HG03439 (cell line): ENCODE data around the gene TBC1D26.
A peak's percentile ranks its signal among the peaks of the same experiment; 100 is the strongest.
"Not testable (repeated sequence)": the region's sequence is repeated elsewhere in the genome, so short reads cannot be mapped to it uniquely, and the experiment has no call there.

ENCODE experiments used
- ATAC-seq: cut with Tn5 transposase; IDR thresholded peaks from one replicate; pipeline ENCODE4 v1.9.1; 2021; ENCODE audit warnings: mild to moderate bottlenecking, moderate library complexity; ENCODE audit not compliant: unreplicated experiment

TBC1D26 gene

GRCh38 chr17:15731900-15732299 lies at the start of gene TBC1D26:
TSS of gene TBC1D26 (plus strand) at chr17:15732283. CDS start at chr17:15735349, 3,066 bp downstream.
- not testable (repeated sequence) for ATAC-seq

GRCh38 chr17:15683135-15683534 lies 48.9 kb upstream of the TBC1D26 start:
- not testable (repeated sequence) for ATAC-seq

- peak; percentile 81 for ATAC-seq
Measured at GRCh38 chr17:15683824-15684478, 48.1 kb upstream of the TBC1D26 start, which contains the start of gene TRIM16. TSS of gene TRIM16 (minus strand) at chr17:15684311. CDS start at chr17:15651609, 32,702 bp downstream.

GRCh38 chr17:15687494-15687893 lies 44.6 kb upstream of the TBC1D26 start:
- not testable (repeated sequence) for ATAC-seq

GRCh38 chr17:15698967-15699366 lies 33.1 kb upstream of the TBC1D26 start:
- ATAC-seq: not testable (repeated sequence)

GRCh38 chr17:15699413-15699924 lies 32.6 kb upstream of the TBC1D26 start, which contains the start of gene ZNF286A:
TSS of gene ZNF286A (plus strand) at chr17:15699752. CDS start at chr17:15700330, 578 bp downstream.
- peak; percentile 98 for ATAC-seq

DNA sequence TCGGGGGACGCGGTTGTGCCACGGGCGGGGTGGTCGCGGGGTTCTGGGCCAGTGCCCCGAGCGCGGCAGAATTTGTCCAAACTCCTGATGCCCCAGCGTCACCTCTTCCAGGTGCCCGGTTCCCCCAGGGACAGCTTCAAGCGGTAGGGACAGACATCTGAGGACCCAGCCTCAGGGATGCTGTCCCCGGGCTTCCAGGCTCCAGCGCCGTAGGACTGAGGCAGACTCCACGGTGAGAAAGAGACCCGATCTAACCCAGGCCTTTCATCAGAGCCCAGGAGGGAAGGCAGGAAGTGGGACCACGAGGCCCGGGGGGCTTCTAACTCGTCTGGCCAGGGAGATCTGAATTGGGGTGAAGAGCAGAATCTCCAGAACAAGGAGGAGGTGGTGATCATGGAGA lies 32.1 kb upstream of the TBC1D26 start:
- ATAC-seq: not testable (repeated sequence)

- ATAC-seq: not testable (repeated sequence)
Measured at GRCh38 chr17:15704239-15704638, 27.8 kb upstream of the TBC1D26 start.

DNA sequence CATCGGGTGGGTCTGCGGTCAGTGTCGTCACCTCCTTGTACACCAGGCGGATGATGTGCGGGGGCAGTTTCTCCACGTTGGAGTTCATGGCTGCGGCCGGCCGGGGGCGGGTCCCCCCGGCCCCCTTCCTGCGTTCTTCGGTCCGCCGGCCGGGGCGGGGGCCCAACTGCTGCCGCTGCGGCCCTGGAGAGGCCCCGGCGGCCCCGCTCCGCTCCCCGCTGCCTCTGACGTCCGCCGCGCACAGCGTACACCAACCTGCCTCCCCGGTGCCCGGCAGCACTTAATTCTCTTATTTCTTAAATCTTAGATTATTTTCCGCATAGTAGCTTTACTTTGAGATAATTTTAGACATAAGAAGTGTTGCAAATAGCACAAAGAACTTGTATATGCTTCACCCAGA lies 27.3 kb upstream of the TBC1D26 start:
- not testable (repeated sequence) for ATAC-seq

DNA sequence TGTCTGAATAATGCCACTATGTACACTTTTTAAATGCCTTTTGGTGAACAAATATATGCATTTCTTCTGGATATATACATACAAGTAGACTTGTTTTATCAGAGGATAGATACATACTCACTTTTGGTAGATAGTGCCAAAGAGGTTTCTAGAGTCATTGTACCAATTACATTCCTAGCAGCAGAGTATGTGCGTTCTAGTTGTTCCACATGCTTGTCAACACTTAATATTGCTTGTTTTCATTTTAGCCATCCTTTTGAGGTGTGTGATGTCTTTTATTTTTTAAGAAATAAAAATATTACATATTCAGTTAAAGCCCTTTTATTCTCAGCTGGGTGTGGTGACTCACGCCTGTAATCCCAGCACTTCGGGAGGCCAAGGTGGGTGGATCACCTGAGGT lies 23.2 kb upstream of the TBC1D26 start:
- not testable (repeated sequence) for ATAC-seq

- ATAC-seq: not testable (repeated sequence)
Measured at GRCh38 chr17:15716601-15717563, 15.2 kb upstream of the TBC1D26 start.

DNA sequence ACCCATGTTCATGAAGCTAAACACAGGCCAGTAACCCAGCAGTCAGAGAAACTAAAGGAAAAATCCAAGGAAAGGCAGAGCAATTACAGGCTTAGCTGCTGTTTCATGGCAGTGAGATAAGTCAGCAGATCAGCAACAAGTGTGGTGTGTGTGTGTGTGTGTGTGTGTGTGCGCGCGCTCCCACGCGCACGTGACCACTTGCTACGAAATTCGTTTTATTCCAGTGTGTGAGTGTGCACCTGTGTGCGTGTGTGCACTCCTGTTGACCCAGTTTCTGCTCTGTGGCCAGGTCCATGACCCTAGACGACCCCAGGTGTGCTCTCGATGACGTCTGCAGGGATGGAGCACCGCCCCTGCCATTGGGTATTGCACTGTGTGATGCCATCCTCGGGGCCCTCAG lies 1.5 kb upstream of the TBC1D26 start:
- ATAC-seq: not testable (repeated sequence)

- ATAC-seq: not testable (repeated sequence)
Measured at GRCh38 chr17:15733174-15733789, 1.2 kb downstream of the TBC1D26 start.

- ATAC-seq: not testable (repeated sequence)
Measured at GRCh38 chr17:15736578-15736977, 4.5 kb downstream of the TBC1D26 start.

DNA sequence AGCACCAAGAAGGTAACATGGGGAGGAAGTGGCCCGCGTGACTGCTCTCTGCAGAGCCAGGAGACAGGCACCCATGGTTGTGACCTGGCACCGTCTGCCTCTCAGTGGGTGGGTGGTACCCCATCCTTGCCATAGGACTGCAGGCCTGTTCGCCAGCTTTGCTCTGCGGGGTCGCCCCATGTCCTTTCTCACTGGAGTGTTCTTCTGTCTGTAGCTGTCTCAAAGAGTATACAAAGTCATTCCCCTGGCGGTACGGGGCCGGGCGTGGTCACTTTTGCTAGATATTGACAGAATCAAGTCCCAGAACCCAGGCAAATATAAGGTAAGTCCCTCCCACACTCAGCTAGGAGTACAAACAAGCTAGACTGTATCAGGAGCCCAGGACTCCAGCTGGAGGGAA lies 6.0 kb downstream of the TBC1D26 start:
- ATAC-seq: no peak

GRCh38 chr17:15739259-15739658 lies 7.2 kb downstream of the TBC1D26 start:
- ATAC-seq: not testable (repeated sequence)

DNA sequence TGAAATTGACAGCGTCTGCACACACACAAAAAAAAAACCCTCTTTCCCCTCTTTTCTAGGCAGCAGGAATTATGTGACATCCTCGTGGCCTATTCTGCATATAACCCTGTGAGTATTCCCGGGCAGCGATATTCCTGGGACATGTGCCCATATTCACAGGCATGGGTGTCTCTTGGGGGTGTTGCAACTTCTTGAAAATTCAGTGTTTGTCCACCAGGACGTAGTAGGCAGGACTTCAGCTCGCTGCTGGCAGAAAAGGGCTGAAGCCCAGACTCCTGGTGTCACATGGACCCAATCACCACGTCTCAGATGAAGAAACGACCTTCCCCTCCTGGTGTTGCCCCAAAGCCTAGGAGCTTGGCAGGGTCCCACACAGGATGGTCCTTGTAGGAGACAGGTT lies 8.0 kb downstream of the TBC1D26 start:
- ATAC-seq: not testable (repeated sequence)

DNA sequence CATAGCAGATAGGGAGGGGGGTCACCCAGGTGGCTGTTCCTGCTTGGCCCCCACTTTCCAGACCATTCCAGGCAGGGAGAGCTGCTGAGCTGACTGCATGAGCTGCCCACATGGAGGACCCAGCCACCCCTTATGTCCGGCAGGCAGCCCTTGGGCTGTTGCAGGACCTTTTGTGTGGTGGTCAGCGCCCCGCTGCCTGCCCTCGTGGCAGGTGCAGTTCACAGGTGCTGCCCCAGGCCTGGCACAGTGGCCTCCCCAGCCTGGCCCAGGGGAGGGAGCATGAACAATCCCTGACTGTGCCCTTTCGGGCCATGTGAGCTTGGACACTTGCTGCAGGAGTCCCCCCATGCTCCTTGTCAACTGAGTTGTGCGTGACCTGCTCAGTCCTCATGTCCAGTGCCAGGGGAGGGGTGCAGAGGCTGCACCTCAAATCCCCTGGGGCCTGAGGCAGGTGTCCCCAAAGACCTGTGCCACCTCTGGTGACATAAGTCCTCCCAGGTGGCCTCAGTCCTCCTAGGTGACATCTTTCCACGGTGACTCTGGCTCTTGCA lies 8.6 kb downstream of the TBC1D26 start:
- ATAC-seq: no peak

GRCh38 chr17:15741624-15742023 lies 9.5 kb downstream of the TBC1D26 start:
- ATAC-seq: no peak

DNA sequence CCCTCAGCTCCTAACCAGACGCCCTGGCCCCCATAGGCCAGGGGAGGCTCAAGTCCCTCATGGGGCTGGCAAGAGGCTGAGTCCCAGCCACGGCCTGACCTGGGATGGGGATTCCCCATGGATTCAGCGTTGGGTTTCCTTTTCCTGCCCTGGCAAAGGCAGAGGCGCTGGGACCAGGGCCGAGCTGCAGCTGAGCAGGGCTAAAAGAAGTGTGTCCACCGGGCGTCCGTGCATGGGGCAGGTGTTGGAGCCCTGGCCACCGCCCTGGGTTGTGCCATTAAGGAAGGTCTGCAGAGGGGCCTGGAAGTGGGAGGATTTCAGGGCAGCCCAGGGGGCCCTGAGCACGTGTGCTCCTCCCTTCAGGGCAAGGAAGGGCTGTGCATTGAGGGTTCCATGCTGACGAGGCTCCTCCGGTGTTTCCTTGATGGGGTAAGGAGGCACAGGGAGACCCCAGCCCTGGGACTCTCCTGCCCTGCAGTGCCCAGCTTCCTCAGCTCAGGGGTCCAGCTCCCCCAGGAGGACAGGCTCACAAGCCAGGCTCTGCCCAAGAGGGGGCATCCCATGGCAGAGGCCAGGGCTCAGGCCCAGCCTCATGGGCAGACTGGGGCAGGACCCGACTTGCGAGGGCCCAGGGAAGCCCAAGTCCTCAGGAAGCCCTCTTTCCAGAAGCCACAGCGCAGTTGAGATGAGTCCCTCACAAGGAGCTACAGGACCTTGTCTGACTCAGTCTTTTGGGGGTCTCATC lies 10.1 kb downstream of the TBC1D26 start:
- ATAC-seq: no peak
